ENCODE data around the gene MBD6. TPM values are rescaled to one million over a fixed set of nuclear protein-coding genes. Genes with fewer than 3 reads are reported as not detected.

The MBD6 gene
- total and polyA plus RNA-seq, 2 of the 13 experiments (the other 11 are each of a cell fraction or from before 2014, with no cell fraction given): 4.1 to 5.9 TPM

- TF ChIP-seq CERS6 (CRISPR knock-in tag; IDR thresholded peaks at IDR 0.05): no peak
- no peak; the same call in 1 of the 2 replicates for TF ChIP-seq ATF3 (CRISPR knock-in tag; IDR thresholded peaks at IDR 0.05)
- TF ChIP-seq ZFP36 (IDR thresholded peaks at IDR 0.05; ENCODE audit: borderline replicate concordance, low read depth, low read length, partially characterized antibody): no peak
- TF ChIP-seq STAG1 (CRISPR knock-in tag; IDR thresholded peaks at IDR 0.05): no peak
- TF ChIP-seq PHF8 (CRISPR knock-in tag; IDR thresholded peaks at IDR 0.05): peak; percentile 60; the same call in 1 of the 2 replicates
- no peak for TF ChIP-seq ZNF879 (CRISPR knock-in tag; IDR thresholded peaks at IDR 0.05)
- peak; percentile 98 for TF ChIP-seq PATZ1 (CRISPR knock-in tag; IDR thresholded peaks at IDR 0.05)
- no peak for TF ChIP-seq ZNF616 (CRISPR knock-in tag; IDR thresholded peaks at IDR 0.05; ENCODE audit: low read depth)
- TF ChIP-seq TFDP1 (CRISPR knock-in tag; IDR thresholded peaks at IDR 0.05; ENCODE audit: borderline replicate concordance): no peak; the same call in 1 of the 2 replicates
- TF ChIP-seq DNMT1 (CRISPR knock-in tag; IDR thresholded peaks at IDR 0.05): no peak
- no peak for TF ChIP-seq SMARCE1 (IDR thresholded peaks at IDR 0.05; ENCODE audit: borderline replicate concordance)
- no peak for TF ChIP-seq FOSL1 (CRISPR knock-in tag; IDR thresholded peaks at IDR 0.05; ENCODE audit: borderline replicate concordance)
- TF ChIP-seq SRY (CRISPR knock-in tag; IDR thresholded peaks at IDR 0.05): no peak
- TF ChIP-seq SMAD3 (CRISPR knock-in tag; IDR thresholded peaks at IDR 0.05): peak; percentile 41; the same call in 1 of the 2 replicates
- TF ChIP-seq DRAP1 (CRISPR knock-in tag; IDR thresholded peaks at IDR 0.05): 0 out of 2 replicates have a peak, but pooled peaks have one; percentile 26
- TF ChIP-seq ZNF317 (CRISPR knock-in tag; IDR thresholded peaks at IDR 0.05): peak; percentile 58; the same call in 1 of the 2 replicates
- no peak for TF ChIP-seq STAT5B (CRISPR knock-in tag; IDR thresholded peaks at IDR 0.05)
- no peak for TF ChIP-seq XBP1 (CRISPR knock-in tag; IDR thresholded peaks at IDR 0.05)
- TF ChIP-seq PBX2 (CRISPR knock-in tag; IDR thresholded peaks at IDR 0.05): peak; percentile 60; the same call in 1 of the 2 replicates
- TF ChIP-seq MED1 (CRISPR knock-in tag; IDR thresholded peaks at IDR 0.05): peak; percentile 74
- TF ChIP-seq MED13 (CRISPR knock-in tag; IDR thresholded peaks at IDR 0.05): peak; percentile 64; the same call in 1 of the 2 replicates
- peak; percentile 85 for TF ChIP-seq FOXP4 (CRISPR knock-in tag; IDR thresholded peaks at IDR 0.05)
These were observed at the start of gene MBD6 (continued) for GRCh38 chr12:57522011-57522886.

Measured in HepG2 (cell line).